GM13977 (cell line): Measurements from ENCODE around the gene GCNT1.

Experiments used
- DNase-seq: peaks from one replicate; pipeline ENCODE4 v3.0.0; 2012; ENCODE audit warnings: low spot score
- CTCF ChIP-seq: IDR thresholded peaks from 2 replicates; pipeline ENCODE4 v1.5.1; 2012; ENCODE audit warnings: mild to moderate bottlenecking, control low read depth; ENCODE audit not compliant: insufficient read depth; ENCODE audit errors: extremely low read depth, missing control alignments
- in situ Hi-C: fragments of 300-500 bp; cut with MboI; formaldehyde crosslinking; loops from one replicate; pipeline ENCODE4 v1.12.0; 2022; ENCODE audit warnings: low sequenced_read_pairs, low pct_unique_long_range_greater_than_20kb, mixed read lengths, inconsistent platforms; ENCODE audit not compliant: unreplicated experiment

Gene GCNT1

GRCh38 chr9:76552181-76552580, 93.2 kb downstream of the GCNT1 start:
- no peak for DNase-seq
- in situ Hi-C loops, result no loop called here
- no peak for TF ChIP-seq CTCF

DNA sequence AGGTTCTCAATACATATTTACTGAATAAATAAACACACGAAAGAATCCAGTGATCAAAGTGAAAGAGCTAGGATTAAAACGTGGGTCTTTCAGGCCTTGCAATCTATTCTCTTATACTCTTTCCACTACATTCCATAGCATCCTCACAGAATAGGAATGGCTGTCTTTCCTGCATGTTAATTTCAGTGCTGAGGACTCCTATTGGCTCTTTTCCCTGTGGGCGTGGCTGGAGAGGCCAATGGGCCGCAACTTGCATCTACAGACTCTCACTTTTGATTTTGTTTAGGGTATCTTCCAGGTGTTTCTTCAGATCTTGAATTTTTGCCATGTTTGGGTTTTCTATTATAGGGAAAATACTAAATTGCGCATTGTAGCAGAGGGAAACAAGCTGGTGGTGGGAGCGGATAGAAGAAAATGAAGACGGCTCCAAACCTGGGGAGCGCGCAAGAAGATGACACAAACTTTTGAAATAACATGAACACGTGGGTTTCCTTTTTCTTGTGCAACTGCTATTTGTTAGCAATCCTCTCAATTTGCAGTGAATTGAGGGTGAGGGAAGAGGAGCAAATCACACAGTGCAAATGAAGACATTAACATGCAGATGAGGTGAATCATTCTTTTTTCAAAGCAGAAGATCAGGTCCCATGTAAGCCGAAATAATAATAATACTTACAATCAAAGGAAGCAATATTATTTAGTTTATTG, 93.9 kb downstream of the GCNT1 start:
- in situ Hi-C loops, result no loop called here
- TF ChIP-seq CTCF, result no peak
- DNase-seq, result no peak

- in situ Hi-C loops, result no loop called here
- no peak for DNase-seq
- TF ChIP-seq CTCF, result no peak
Measured at GRCh38 chr9:76553680-76554079, 94.7 kb downstream of the GCNT1 start.
